Muscle layer of duodenum (tissue), 2 donors: ENCODE measurements around the gene SMARCAL1.

Experiments used
- H3K27ac ChIP-seq: one replicate; pipeline ENCODE4 v1.7.0; 2013; ENCODE audit warnings: mild to moderate bottlenecking, low read length
- H3K27me3 ChIP-seq: one replicate; pipeline ENCODE4 v1.7.0; 2013; ENCODE audit warnings: low read depth, mild to moderate bottlenecking, control low read depth, low read length
- H3K36me3 ChIP-seq, 2 donors: one replicate each; pipeline ENCODE4 v1.7.0; 2013; ENCODE audit warnings: low read length in 2 of 2, control low read depth in 1 of 2, mild to moderate bottlenecking in 1 of 2; ENCODE audit not compliant: insufficient read depth in 2 of 2, control insufficient read depth in 1 of 2
- H3K4me1 ChIP-seq, 2 donors: one replicate each; pipeline ENCODE4 v1.7.0; 2013; ENCODE audit warnings: low read length in 2 of 2, mild to moderate bottlenecking in 2 of 2, control low read depth in 1 of 2, moderate library complexity in 1 of 2; ENCODE audit not compliant: insufficient read depth in 2 of 2, control insufficient read depth in 1 of 2
- H3K4me3 ChIP-seq, 2 donors: one replicate each; pipeline ENCODE4 v1.7.0; 2013; ENCODE audit warnings: low read length in 2 of 2, low read depth in 1 of 2, mild to moderate bottlenecking in 1 of 2
- H3K9me3 ChIP-seq, 2 donors: one replicate each; pipeline ENCODE4 v1.7.0; 2013; ENCODE audit warnings: low read length in 2 of 2, control low read depth in 1 of 2, mild to moderate bottlenecking in 1 of 2; ENCODE audit not compliant: control insufficient read depth in 1 of 2
- donor health status: healthy.

The SMARCAL1 gene

DNA sequence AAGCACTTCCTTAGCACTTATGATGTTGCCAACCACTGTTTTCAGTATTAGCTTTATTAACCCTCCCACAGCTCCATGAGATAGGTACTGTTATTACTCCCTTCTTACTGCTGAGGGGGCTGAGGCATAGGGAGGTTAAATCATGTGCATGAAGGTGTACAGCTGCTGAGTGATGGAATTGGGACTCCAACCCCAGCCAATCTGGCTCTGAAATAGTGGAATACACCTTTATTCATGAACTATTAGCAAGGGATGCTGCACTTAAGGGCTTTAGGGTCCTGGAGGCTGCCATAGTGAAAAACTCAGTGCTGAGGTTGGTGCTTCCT, 19.2 kb downstream of the SMARCAL1 start:
- H3K36me3 ChIP-seq: peaks cover 76 to 87% of the 10 kb centered on the region in 2 donors
- no peaks in the 10 kb centered on the region for H3K9me3 ChIP-seq
- no peaks in the 10 kb centered on the region for H3K27me3 ChIP-seq
- no peaks in the 10 kb centered on the region for H3K4me1 ChIP-seq
- no peak overlapping the region for H3K4me3 ChIP-seq
- no peak overlapping the region for H3K27ac ChIP-seq

DNA sequence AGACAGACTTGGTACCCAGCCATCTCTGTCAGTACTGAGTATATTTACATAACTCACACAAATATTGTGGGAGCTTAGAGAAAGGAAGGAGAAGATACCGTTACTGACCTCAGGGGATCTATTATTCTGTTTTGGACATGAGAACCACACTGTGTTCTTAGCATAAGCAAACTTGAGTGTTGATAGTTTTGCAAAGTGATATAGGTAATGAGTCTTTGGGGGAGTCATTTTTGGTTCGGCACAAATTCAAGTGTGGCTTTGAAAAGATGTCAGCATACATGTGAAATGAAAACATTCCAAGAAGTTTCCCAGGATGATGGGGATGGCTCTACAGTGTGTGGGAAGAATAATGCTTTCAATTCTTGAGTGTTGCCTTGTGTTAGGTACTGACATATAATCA, 24.1 kb downstream of the SMARCAL1 start:
- no peaks in the 10 kb centered on the region for H3K4me1 ChIP-seq
- H3K36me3 ChIP-seq: peaks cover 75 to 79% of the 10 kb centered on the region in 2 donors
- H3K27ac ChIP-seq: no peak overlapping the region
- H3K4me3 ChIP-seq: no peak overlapping the region
- H3K27me3 ChIP-seq: no peaks in the 10 kb centered on the region
- H3K9me3 ChIP-seq: no peaks in the 10 kb centered on the region

DNA sequence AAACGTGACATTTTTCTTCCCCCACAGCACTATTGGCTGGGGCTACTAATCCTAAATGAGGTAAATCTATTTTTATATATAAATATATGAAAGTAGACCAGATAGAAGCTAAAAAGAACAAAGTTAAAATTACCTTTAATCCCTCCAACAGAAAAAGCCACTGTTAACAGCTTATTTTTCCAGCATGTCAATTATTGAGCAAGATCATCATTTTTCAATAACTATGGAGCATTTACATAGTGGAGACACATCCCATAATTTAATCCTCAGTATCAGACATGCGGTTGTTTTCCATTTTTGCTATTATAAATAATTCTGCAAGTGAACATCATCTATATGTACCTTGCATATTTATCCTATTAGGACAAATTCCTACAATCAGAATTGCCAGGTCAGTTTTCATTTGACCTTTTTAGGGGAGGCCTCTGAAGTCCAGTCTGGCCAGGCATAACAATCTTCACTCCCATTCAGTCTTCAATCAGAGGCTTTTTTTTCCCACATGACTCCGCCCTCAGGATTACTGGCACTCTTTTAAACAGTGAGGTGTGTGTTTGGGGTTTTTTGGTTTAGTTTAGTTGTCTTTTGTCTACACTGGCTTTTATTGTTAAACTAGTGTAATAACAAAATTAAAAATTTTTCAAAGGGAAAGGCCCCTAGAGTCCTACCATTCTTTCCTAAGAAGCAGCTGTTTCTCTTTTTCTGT, 29.2 kb downstream of the SMARCAL1 start:
- Histone ChIP-seq H3K4me1 (no peaks in the 10 kb centered on the region), H3K27ac (no peak overlapping the region), H3K27me3 (no peaks in the 10 kb centered on the region), H3K9me3 (no peaks in the 10 kb centered on the region), H3K36me3 (peaks cover 47 to 49% of the 10 kb centered on the region in 2 donors), H3K4me3 (no peak overlapping the region)

DNA sequence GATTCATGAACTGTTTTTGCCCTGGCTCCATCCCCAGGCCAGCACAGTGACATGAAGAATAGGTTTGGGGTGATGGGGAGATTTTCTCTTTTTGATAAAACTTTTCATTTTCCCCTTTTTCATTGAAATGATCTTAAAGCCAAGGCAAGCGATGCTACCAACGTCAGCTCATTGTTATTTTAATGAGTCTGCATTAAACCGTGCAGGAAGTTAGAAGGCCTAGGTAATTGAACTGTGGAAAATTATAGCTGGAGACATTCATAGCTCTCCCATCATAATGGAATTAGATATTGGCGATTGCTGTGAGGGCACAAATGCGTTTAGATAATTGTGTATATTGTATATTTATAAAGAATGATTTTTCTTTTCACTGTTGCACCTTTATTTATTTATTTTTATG, 33.2 kb downstream of the SMARCAL1 start:
- H3K36me3 ChIP-seq: peaks cover 39 to 61% of the 10 kb centered on the region in 2 donors
- H3K9me3 ChIP-seq: no peaks in the 10 kb centered on the region
- no peak overlapping the region for H3K27ac ChIP-seq
- H3K27me3 ChIP-seq: no peaks in the 10 kb centered on the region
- H3K4me3 ChIP-seq: no peak overlapping the region
- H3K4me1 ChIP-seq: no peaks in the 10 kb centered on the region

DNA sequence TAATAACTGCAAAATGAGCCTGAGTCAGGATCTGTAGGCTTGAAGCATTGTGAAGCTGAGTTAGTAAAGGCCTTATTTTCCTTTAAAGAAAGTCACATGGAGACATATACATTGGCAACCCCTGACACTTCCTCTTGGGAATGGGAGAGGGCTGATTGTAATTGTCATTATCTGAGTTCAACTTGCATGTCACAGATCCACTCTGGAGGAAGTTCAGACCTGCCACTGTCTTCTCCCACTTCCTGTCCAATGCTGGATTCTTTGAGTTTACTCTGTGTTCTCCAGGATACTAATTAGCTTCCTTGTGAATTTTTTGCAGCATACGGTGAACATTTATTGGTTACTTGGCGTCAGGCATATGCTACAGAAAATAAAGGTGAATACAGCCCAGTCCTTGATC, 34.1 kb downstream of the SMARCAL1 start:
- peaks cover 45 to 64% of the 10 kb centered on the region in 2 donors for H3K36me3 ChIP-seq
- H3K4me1 ChIP-seq: no peaks in the 10 kb centered on the region
- no peaks in the 10 kb centered on the region for H3K9me3 ChIP-seq
- no peaks in the 10 kb centered on the region for H3K27me3 ChIP-seq
- no peak overlapping the region for H3K27ac ChIP-seq
- no peak overlapping the region for H3K4me3 ChIP-seq

DNA sequence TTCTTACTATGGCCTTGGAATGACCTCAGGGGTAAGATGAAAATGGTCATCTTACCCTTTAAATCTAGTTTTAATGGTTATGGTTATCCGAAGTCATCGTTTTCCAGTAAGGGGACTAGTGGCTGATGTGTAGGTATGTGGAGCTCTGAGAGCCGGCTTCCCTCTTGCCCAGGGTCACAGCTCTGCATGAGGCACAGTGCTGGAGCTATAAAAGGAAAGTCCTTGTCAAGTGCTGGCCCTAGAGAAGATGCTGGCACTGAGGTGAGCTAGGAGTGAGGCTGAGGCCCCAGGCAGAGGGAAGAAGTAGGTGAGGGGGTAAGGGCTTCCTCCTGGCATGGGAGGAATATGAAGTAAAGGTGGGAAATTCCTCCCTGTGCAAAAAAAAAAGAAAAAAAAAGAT, 35.0 kb downstream of the SMARCAL1 start:
- no peaks in the 10 kb centered on the region for H3K9me3 ChIP-seq
- no peaks in the 10 kb centered on the region for H3K27me3 ChIP-seq
- no peak overlapping the region for H3K27ac ChIP-seq
- no peaks in the 10 kb centered on the region for H3K4me1 ChIP-seq
- H3K36me3 ChIP-seq: peaks cover 53 to 70% of the 10 kb centered on the region in 2 donors
- no peak overlapping the region for H3K4me3 ChIP-seq

DNA sequence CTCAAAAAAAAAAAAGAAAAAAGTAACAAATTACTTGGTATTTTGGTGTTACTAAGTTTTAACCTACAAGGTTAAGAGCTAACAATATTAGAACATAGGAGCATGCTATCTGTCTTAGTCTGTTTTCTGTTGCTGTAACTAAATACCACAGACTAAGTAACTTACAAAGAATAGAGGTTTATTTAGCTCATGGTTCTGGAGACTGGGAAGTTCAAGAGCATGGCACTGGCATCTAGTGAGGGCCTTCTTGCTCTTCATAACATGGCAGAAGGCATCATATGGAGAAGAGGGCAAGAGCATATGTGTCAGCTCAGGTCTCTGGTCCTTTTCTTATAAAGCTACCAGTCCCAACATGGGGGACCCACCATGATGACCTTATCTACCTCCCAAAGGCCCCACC, 36.5 kb downstream of the SMARCAL1 start:
- peaks cover 66 to 76% of the 10 kb centered on the region in 2 donors for H3K36me3 ChIP-seq
- no peaks in the 10 kb centered on the region for H3K9me3 ChIP-seq

DNA sequence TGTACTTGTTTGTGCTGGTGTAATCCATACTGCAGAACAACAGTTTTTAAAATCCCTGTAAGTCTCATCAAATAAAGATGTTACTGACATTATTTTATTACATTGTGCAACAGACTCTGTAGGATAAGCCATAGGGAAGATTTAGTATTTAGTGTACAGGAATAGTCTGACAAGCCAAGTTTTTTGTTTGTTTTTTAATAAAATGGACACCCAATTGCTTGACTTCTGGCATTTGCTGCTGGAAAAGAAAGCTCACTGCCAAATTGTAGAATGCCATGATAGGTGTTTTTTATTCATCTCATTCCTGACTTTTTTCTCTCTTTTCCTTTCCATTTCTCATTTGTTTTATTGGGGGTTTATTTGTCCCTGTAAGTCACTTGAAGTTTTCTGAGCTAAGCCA, 38.1 kb downstream of the SMARCAL1 start:
- H3K4me1 ChIP-seq: no peaks in the 10 kb centered on the region
- H3K9me3 ChIP-seq: no peaks in the 10 kb centered on the region
- H3K27me3 ChIP-seq: no peaks in the 10 kb centered on the region
- H3K27ac ChIP-seq: no peak overlapping the region
- peaks cover 65 to 82% of the 10 kb centered on the region in 2 donors for H3K36me3 ChIP-seq
- no peak overlapping the region for H3K4me3 ChIP-seq

More for the DNA sequence above, 36.5 kb downstream of the SMARCAL1 start:
- Histone ChIP-seq H3K27ac (no peak overlapping the region), H3K27me3 (no peaks in the 10 kb centered on the region), H3K4me3 (no peak overlapping the region), H3K4me1 (no peaks in the 10 kb centered on the region)

DNA sequence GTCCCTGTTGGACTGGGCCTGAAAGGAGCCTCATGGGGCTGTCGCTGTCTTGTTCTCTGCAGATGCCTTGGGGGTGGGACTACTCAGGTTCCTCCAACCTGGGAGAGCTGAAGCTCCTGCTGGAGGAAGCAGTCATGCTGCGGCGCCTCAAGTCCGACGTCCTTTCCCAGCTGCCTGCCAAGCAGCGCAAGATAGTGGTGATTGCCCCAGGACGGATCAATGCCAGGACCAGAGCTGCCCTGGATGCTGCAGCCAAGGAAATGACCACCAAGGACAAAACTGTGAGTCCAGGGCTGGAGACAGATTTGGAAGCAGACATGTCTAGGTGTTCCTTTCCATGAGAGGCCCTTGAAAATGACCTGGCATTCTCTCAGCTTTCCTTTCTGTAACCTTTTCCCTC, 38.5 kb downstream of the SMARCAL1 start:
- H3K36me3 ChIP-seq: peaks cover 64 to 84% of the 10 kb centered on the region in 2 donors
- no peaks in the 10 kb centered on the region for H3K4me1 ChIP-seq
- H3K4me3 ChIP-seq: no peak overlapping the region
- no peak overlapping the region for H3K27ac ChIP-seq
- no peaks in the 10 kb centered on the region for H3K9me3 ChIP-seq
- no peaks in the 10 kb centered on the region for H3K27me3 ChIP-seq

DNA sequence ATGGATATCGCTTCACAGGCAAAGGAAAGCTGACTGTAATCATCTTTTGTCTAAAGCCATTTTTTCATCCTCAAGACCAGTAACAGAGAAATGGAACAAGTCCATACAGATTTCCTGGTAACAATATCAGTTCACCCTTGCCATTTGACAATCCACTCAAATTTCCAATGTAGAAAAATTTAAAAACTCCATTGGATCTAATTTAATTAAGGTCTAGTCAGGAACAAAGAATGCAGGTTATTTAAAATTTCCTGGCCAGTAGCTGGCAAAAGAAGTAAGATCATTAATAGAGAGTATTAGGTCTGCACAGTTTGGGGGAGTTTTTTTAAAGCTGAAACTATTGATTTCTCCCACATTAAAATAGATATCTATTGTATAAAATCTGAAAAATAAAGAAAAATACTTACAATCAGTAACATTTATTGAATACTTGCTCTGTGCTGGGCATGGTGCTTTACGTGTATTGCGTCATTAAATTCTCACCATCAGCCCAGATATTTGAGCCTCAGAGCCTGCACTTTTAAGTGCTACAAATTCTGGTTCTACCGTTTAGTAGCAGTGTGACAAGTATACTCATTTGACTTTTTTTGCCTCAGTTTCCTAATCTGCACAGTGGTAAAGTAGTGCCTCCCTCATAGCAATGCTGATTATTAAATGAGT, 41.8 kb downstream of the SMARCAL1 start:
- Histone ChIP-seq H3K9me3 (no peaks in the 10 kb centered on the region), H3K4me1 (no peaks in the 10 kb centered on the region), H3K36me3 (peaks cover 45 to 56% of the 10 kb centered on the region in 2 donors)

DNA sequence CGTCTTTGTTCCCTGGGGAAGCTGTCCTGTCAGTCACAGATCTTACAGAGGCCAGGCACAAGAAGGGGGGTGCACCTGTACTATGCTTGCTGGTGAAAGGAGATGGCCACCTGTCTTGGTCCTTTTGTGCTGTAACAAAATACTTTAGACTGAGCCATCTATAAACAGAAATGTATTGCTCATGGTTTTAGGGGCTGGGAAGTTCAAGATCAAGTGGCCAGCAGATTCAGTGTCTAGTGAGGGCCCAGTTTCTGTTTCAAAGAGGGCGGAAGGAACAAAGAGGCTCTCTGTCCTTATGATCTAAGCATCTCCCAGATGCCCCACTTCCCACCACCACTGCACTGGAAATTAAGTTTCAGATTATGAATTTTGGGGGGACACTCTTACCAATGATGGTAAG, 50.9 kb downstream of the SMARCAL1 start:
- Histone ChIP-seq H3K9me3 (no peaks in the 10 kb centered on the region), H3K36me3 (peaks cover 10 to 36% of the 10 kb centered on the region in 2 donors), H3K27ac (no peak overlapping the region), H3K4me1 (no peaks in the 10 kb centered on the region), H3K4me3 (no peak overlapping the region), H3K27me3 (no peaks in the 10 kb centered on the region)

More for the DNA sequence above, 41.8 kb downstream of the SMARCAL1 start:
- no peaks in the 10 kb centered on the region for H3K27me3 ChIP-seq
- H3K27ac ChIP-seq: no peak overlapping the region
- no peak overlapping the region for H3K4me3 ChIP-seq
